ENCODE measurements around the gene SLC30A9.

The SLC30A9 gene
- total RNA-seq = 40.1 to 61.1 (median 46.0) reads per million in 4 donors

DNA sequence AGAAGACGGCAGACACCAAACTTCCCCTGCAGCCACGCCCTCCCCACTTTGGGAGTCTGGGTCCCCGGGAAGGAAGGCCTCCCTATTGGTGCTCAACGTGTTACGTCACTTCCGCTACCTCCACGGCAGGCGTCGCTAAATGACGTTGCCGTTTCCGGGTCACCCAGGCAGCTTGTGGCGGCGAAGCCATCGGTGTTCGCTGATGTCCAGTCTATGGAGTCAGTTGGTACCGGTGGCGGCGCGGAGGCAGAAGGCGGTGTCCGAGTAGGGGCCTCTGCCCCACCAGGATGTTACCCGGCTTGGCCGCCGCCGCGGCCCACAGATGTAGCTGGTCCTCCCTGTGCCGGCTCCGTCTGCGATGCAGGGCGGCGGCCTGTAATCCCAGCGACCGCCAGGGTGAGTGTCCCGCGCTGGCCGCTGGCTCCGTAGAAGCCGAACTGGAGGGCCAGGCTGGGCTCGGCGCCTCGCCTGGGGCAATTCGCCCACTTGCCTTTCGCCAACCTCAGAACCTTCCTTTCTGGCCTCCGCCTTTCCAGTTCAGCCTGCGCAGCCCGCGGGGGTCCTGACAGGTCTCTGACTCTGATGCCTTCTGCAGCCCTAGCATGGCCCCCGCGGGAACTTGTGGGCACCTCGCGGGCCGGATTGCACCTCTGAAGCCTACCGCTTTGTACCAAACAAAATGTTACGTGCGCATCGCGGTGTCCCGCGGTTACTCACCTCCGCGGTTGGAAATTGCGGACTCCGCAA, at the start of gene SLC30A9:
Gene SLC30A9, plus strand, starts transcription at position 166 of the 747 bp plus-strand sequence. Its CDS starts 122 bp downstream, at position 288.
- DNase-seq = peak; percentile 88 to 95 (median 91)

DNA sequence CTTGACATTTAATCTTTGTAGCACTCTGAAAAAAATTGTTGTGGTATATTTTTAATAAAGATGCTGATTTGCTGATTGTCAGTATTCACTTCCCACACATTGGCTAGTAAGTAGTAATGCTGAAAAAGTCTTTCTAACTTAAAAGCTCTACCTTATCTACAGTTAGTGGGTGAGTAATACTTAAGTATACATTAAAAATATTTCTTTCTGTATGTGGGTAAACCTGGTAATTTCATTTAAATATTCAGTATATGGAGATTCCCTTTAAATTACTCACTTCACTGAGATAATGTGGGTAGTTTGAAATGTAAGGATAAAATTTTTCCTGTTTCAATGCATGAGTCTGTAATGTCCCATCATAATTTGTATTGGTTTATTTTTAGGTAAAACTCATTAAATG, 49.5 kb upstream of the SLC30A9 start:
- DNase-seq = no peak

DNA sequence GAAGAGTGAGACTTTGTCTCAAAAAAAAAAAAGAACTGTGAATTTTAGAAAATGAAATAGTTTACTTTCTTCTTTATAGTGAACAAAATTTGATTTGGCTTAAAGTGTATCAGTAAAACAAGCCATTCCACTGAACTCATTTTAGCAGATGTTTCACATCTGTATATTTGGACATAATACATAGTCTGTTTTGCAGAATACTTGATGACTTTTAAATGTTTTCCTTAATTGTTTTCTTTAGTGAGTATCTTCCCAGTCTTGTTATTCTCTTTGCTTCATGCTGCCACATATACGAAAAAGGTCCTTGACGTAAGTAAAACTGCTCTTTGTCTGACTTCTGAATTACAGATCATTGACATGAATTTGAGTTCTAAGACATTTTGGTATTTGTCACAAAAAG, 46.8 kb upstream of the SLC30A9 start:
- DNase-seq = no peak

DNA sequence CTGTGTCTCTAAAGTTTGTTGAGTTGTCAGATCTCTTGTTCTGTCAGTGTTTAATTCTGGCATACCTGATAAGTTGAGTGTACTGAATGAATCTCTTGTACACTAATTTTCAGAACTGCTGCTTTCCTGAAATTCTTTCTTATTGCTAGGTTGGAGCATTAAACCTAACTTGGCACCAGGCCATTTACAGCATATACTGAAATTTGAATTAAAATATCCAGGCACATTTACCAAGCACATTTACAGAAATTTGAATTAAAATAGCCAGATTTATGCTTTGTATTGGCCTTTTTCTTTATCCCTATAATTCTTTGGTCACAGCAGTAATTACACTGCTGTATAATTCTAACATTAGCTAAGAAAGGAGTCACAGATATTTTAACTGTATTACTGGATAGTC, 46.2 kb upstream of the SLC30A9 start:
- no peak for DNase-seq

DNA sequence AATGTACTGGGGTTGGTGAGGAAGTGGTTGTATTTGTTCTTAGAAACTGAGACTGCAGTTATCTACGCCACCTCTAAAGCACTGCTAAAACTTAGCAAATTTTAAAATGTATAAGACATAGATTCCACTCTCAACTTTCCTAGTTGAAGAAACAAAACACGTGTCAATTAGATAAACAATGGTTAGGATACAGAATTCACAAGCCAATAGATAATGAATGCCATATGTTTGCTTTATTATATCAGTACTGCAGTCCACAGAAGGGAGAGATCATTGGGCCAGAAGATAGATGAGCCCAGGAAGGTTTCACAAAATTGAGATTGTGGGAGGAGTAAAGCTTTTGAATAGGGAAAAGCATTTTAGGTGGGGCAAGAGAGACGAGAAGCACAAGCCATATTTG, 40.8 kb upstream of the SLC30A9 start:
- no peak for DNase-seq

DNA sequence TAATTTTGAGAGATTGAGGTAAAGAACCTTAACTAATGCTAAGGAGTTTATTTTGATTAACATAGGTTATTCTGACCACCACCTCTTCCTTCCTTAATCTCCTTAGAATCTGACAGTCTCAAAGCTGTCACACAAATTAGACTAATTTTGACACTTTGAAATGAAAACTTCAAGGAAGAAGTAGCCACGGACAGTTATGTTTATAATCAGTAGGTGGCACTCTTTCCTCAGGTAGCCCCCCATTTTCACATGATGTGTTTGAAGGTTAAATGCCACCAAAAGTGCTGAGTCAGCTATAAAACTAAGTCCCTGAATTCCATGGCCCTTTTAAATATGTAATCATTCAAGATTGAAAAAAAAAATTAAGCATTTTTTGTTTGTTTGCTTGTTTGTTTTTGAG, 32.7 kb upstream of the SLC30A9 start:
- no peak for DNase-seq

DNA sequence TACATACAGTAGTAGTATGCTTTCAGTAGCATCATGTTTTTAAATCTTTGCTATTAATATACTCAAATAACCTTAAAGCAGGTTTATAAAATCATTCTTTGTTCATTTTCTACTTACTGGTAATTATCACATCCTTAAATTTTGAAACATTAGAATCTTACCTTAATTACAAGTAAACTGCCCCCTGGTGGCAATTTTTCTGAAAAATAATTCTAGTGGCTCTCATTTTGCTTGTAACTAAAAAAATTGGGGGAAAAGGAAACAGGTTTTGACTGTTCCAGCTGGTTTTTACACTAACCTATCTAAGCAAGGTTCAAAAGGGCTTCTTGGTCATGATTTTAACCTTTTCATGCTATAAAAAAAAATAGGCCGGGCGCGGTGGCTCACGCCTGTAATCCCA, 27.2 kb upstream of the SLC30A9 start:
- peak in 1 of 5 donors; percentile 9 for DNase-seq

DNA sequence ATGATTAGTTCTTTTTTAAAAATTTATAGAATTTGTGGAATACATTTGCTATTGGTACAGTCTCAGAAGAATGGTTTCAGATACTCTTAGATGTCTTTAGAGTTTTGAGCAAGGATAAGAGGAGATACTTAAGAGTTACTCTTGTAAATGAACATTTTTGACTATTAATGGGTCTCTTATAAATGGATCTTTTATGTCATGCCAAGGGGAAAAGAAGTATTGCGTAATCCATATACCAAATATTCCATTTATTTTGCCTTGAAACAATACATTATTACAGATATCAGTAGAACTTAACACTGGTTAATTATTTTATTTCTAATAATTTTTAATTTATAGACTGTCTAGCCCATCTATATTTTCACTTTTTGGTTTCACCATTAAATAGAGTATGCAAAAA, 25.9 kb upstream of the SLC30A9 start:
- no peak for DNase-seq

DNA sequence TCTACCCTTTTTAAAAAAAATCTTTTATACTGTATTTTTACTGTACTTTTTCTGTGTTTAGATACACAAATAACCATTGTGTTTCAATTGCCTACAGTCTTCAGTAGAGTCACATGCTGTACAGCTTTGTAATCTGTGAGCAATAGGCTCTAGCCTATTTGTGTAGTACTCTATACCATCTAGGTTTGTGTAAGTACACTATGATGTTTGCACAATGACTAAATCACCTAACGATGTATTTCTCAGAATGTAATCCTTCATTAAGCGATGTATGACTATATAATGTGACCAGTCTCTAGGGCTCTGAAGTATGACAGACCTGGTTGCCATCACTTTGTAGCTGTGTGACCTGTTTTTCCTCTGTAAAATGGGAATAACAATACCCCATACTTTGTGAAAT, 22.9 kb upstream of the SLC30A9 start:
- DNase-seq = no peak

DNA sequence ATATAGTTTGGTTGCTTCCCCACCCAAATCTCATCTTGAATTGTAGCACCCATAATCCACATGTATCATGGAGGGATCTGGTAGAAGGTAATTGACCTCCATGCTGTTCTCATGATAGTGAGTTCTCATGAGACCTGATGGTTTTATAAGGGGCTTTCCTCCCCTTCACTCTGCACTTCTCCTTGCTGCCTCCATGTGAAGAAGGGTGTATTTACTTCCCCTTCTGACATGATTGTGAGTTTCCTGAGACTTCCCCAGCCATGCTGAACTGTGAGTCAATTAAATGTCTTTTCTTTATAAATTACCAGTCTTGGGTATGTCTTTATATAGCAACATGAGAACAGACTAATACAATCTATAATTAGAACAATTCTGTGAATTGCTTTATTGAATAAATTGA, 20.7 kb upstream of the SLC30A9 start:
- no peak for DNase-seq

DNA sequence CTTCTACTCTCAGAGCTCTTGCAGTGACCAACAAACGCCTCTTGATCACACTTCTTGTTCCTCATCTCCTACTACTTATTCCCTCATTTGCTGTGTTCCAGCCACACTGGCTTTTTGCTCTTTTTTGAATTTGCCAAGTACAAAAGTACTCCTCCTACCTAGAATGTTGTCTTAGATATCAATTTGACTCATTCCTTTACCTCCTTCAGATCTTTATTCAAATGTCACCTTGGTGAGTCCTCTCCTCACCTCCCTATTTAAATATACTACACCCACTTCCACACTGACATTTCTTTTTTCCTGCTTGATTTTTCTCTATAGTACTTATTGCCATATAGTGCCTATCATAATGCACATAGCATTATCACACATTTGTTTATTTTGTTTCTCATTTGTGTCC, 15.0 kb upstream of the SLC30A9 start:
- no peak for DNase-seq

DNA sequence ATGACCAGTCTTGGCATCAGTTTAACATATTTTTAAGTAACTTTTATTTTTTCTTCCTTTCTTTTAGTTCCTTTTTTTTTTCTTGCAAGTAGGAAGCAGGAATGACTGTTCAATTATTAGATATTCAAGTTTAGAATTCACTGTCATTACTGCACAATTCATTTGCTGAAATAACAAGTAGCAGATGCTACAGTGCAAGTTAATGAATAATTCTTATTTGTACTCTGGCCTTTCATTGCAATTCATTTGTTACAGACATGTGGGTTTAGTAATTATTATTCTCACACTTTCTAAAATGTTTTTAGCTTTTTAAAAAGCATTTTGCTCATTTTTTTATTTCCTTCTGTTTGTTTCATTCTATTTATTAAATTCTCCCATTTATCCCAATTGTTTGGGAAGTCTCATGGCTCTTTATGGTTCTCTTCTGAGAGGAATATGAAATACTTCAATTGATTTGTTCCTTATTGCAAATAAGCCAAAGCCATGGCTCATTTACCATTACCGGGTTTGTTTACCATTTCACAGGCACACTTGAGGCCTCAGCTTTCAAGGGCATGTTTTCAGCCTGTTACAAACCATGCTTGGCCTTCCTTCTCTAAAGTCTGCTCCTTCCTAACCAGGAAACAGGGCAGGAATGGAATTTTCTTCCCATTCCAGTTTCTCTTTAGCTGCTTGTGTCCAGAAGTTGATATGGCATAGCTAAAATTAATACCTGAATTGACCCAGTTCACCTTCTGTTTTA, 13.4 kb upstream of the SLC30A9 start:
- no peak for DNase-seq

DNA sequence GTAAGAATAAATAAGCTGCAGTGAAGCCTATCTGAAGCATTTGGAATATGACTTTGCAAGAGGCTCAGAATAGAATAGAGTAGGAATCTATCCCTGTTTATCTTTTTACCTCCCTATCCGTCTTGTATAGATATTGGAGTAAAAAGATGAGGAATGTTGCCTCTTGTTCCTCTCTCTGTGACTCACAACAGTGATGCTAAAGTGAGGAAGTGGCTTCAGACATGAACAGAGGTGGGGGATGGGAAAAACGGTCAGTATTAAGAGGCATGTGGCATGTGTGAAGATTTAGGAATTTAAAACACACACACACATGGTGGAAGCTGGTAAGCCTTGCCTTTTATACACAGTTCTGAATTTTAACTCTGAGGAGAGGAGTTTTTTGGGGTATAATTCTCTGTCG, 12.6 kb upstream of the SLC30A9 start:
- DNase-seq = no peak

DNA sequence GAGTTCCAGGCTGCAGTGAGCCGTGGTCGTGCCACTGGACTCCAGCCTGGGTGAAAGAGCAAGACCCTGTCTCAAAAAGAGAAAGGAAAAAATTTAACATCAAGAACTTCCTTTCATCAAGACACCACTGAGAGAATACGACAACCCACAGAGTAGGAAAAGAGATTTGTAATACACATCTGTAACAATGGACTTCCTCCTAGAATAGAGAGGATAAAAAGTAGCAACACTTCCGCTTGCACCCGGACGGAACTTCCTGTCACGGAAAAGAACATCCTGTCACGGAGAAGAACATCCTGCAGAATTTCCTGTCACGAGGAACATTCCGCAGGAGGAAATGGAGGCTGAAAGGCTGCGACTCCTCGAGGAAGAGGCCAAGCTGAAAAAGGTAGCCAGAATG, 8.9 kb upstream of the SLC30A9 start, which contains the start of gene DCAF4L1:
Gene DCAF4L1, plus strand, starts transcription at position 301 of the 400 bp plus-strand sequence. Its CDS starts 37 bp downstream, at position 338.
- no peak for DNase-seq

DNA sequence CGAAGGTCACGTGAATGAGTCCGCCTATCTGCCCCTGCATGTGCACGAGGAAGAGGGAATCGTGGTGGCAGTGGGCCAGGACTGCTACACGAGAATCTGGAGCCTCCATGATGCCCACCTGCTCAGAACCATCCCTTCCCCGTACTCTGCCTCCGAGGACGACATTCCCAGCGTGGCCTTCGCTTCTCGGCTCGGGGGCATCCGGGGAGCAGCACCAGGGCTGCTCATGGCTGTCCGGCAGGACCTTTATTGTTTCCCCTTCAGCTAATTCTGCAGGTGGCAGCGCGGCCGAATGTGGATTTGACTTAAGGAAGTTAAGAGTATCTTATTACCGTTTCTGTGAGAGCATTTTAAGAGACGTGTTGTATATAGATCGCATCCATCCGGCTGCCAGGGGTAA, 7.6 kb upstream of the SLC30A9 start:
- DNase-seq = no peak

DNA sequence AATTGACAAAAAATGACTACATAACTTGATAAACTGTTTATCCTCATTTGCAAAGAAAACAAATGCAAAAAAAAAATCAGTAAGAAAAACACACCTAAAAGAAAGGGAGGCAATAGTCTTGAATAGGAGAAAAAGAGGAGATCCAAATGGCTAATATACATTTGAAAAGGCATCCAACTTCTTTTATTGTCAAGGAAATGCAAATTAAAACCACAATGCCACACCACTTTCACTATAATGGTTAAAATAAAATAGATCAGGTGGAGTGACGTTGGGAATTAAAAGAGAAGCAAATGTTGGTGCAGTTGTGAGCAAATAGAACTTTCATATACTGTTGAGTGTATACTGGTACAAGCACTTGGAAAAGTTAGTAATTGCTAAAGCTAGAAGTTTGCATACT, 5.2 kb upstream of the SLC30A9 start:
- DNase-seq = no peak

DNA sequence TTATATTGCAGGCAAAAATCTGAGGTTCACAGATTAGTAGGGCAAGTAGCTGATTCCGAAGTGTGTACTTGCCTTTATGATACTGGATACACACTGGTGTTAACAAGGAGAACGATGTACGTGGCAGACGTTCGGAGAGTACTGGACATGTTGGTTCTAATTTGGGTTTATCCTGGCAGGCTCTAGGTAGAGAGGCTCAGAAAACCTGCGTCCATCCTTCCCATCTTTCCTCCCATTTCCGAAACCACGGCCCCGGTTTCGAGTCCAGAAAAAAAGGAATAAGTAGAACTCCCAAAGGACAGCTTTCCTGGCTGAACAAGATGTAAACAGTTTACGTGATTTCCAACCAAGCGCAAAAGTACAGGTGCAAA, 351 bp upstream of the SLC30A9 start:
- no peak for DNase-seq

DNA sequence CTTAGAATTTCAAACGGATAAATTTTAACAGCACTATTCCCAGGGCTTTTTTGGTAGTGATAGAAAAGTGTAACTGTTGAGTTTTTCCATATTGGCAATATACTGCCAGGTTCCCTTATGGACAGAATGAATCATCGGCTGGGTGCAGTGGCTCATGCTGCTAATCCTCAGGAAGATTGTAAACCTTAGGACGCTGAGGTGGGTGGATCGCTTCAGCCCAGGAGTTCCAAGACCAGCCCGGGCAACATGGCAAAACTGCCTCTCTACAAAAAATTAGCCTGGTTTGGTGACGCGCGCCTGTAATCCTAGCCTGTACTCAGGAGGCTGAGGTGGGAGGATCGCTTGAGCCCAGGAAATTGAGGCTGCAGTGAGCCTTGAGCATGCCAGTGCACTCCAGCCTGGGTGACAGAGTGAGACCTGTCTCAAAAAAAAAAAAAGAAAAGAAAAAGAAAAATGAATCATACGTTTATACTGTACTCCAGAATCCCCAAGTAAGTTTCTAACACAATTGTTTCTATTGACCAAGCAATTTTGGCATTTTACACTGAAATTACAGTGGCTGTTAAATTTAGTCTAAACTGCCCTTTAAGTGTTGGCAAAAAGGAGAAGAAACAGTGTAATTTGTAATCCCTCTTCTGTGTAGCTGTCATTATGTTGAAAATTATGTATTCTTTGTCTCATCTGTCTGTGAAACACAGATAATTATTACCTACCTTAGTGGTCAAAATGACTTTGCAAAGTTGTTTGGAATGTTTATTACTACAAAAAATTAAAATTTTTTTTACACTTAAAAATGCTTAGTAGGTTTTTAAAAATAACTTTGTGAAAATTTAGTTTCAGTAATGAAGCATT, 1.8 kb downstream of the SLC30A9 start:
- DNase-seq = no peak

DNA sequence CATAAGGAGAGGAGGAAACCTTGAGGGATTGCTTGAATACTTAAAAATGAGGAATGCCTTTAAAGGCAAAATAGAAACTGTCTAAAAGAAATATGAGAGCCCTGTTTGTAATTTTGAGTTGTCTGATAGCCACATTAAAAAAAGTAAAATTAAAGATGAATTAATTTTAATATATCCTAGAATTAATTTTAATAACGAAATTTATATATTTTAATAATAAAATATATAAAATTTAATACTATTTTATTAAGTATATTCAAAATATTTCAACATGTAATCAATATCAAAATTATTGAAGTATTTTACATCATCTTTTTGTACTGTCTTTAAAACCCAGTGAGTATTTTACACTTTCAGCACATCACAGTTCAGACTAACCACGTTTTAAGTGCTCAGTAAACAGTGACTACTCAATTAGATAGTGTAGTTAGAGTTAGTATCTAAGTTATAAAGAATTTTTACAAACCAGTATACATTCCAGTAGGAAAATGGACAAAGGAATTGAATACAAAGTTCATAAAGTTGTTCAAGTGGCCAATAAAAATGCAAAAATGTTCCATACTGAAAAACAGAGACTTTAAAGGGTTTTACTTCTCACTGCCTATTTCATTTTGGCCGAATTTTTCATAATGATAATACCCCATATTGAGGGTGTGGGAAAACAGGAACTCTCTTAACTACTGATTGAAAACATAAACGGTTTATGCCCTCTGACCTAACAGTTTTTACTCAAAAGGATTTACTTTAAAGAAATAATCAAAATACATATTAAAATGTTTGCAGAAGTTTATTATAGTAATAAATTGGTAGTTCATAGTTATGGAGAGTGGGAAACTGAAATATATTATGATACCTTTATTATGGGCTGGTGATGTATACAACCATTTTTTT, 2.9 kb downstream of the SLC30A9 start:
- DNase-seq = no peak

DNA sequence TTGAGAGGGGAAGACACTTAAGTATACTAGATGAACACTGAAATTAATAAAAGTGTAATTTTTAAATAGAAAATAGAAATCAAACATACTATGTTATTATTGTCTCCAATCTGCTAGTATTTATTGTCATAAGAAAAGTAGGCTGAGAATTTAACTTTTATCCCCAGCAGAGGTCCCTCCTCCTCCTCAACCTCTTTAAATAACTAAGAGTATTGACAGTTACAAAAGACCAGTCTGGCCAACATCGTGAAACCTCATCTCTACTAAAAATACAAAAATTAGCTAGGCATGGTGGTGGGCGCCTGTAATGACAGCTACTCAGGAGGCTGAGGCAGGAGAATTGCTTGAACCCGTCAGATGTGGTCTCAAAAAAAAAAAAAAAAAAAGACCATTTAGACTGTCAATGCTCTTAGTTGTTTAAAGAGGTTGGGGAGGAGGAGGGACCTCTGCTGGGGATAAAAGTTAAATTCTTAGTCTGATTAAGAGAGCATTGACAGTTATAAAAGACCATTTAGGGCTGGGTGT, 4.2 kb downstream of the SLC30A9 start:
- DNase-seq = no peak

DNA sequence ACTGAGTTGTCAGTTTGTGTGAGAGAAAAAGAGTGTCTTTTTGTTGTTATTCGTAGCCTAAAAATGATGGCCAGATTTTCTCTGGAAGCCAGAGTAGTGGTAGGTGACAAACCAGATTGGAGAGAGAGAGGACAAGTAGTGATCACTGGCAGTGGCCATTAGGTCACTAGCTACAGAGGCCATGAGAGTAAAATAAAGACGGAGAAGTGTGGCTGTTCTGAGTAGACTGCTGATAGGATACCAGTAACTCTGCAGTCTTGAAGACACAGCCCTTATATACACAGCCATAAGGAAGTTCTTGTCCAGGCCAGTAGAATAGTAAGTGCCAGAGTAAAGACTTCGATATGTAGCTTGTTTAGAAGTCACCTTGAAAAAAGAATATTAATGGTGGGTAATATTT, 7.7 kb downstream of the SLC30A9 start:
- DNase-seq = no peak

DNA sequence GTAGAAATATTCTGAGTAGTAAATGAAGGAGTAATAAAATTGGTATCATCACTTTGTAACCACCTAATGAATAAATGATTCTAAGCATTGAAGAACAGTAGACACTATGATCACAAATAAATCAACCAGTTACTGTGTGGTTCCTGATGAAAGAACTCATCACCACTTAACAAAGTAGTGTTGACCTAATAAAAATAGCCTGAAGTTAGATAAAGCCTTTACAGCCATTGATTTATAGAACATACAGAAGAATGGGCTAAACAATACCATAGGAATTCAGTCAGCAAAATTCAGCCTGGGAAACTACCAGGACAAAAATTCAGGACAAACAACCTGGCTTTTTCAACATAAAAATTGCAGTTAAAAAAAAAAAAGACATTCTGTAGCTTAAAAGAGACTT, 9.0 kb downstream of the SLC30A9 start:
- DNase-seq = no peak
